ENCODE data around the gene PLEKHF1.

DNA sequence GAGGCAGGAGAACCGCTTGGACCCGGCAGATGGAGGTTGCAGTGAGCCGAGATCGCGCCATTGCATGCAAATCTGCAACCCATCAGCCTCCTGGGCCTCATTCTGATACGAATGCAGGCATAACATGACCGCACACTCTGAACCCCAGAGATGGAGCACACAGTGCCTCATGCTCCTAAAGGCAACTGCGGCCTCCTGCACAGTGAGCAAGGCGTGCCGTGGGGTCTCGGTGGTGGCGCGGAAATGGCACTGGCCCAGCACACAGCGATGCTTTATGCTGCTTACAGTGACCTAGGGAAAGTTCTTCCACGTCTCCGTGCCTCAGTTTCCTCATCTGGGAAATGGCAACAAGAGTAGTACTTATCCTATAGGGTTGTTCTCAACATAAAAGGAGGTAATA, 51.8 kb downstream of the PLEKHF1 start:
- no peak for TF ChIP-seq EZH2 (IDR thresholded peaks at IDR 0.05; ENCODE audit: low read depth, unreplicated experiment)
- TF ChIP-seq, protein P1, sequence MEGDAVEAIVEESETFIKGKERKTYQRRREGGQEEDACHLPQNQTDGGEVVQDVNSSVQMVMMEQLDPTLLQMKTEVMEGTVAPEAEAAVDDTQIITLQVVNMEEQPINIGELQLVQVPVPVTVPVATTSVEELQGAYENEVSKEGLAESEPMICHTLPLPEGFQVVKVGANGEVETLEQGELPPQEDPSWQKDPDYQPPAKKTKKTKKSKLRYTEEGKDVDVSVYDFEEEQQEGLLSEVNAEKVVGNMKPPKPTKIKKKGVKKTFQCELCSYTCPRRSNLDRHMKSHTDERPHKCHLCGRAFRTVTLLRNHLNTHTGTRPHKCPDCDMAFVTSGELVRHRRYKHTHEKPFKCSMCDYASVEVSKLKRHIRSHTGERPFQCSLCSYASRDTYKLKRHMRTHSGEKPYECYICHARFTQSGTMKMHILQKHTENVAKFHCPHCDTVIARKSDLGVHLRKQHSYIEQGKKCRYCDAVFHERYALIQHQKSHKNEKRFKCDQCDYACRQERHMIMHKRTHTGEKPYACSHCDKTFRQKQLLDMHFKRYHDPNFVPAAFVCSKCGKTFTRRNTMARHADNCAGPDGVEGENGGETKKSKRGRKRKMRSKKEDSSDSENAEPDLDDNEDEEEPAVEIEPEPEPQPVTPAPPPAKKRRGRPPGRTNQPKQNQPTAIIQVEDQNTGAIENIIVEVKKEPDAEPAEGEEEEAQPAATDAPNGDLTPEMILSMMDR (conservative IDR thresholded peaks at IDR 0.05; ENCODE audit: low read depth in 2 of 2) = no peak
- TF ChIP-seq, protein P2, sequence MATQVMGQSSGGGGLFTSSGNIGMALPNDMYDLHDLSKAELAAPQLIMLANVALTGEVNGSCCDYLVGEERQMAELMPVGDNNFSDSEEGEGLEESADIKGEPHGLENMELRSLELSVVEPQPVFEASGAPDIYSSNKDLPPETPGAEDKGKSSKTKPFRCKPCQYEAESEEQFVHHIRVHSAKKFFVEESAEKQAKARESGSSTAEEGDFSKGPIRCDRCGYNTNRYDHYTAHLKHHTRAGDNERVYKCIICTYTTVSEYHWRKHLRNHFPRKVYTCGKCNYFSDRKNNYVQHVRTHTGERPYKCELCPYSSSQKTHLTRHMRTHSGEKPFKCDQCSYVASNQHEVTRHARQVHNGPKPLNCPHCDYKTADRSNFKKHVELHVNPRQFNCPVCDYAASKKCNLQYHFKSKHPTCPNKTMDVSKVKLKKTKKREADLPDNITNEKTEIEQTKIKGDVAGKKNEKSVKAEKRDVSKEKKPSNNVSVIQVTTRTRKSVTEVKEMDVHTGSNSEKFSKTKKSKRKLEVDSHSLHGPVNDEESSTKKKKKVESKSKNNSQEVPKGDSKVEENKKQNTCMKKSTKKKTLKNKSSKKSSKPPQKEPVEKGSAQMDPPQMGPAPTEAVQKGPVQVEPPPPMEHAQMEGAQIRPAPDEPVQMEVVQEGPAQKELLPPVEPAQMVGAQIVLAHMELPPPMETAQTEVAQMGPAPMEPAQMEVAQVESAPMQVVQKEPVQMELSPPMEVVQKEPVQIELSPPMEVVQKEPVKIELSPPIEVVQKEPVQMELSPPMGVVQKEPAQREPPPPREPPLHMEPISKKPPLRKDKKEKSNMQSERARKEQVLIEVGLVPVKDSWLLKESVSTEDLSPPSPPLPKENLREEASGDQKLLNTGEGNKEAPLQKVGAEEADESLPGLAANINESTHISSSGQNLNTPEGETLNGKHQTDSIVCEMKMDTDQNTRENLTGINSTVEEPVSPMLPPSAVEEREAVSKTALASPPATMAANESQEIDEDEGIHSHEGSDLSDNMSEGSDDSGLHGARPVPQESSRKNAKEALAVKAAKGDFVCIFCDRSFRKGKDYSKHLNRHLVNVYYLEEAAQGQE (IDR thresholded peaks at IDR 0.05; ENCODE audit: unreplicated experiment) = no peak
- TF ChIP-seq POLR2AphosphoS5 (IDR thresholded peaks at IDR 0.05; ENCODE audit: low read depth) = no peak

Data from GM23338 (cell line).